Mesothelial cell of epicardium (in vitro differentiated cells): ENCODE measurements around the gene PNLIP. TPM values are rescaled to one million over a fixed set of nuclear protein-coding genes. Genes with fewer than 3 reads are reported as not detected.

Experiments
- DNase-seq, 2 experiments: peaks; one replicate each; pipeline ENCODE4 v3.0.0; 2021; ENCODE audit warnings: low spot score in 2 of 2; ENCODE audit not compliant: unreplicated experiment in 2 of 2
- H3K27ac Mint-ChIP-seq: 2 replicates; pipeline ENCODE4 v1.8.0; 2021; ENCODE audit warnings: mixed read lengths
- H3K27me3 Mint-ChIP-seq: 2 replicates; pipeline ENCODE4 v1.8.0; 2021; ENCODE audit warnings: low read depth, mixed read lengths
- H3K36me3 Mint-ChIP-seq: 2 replicates; pipeline ENCODE4 v1.8.0; 2021; ENCODE audit warnings: mixed read lengths
- H3K4me1 Mint-ChIP-seq: 2 replicates; pipeline ENCODE4 v1.8.0; 2021; ENCODE audit warnings: mixed read lengths
- H3K4me3 Mint-ChIP-seq: 2 replicates; pipeline ENCODE4 v1.8.0; 2021; ENCODE audit warnings: mild to moderate bottlenecking, moderate library complexity, mixed read lengths
- H3K9me3 Mint-ChIP-seq: 2 replicates; pipeline ENCODE4 v1.8.0; 2021; ENCODE audit warnings: mixed read lengths
- CTCF ChIP-seq: fragments of 200-600 bp; sonication (generic); IDR thresholded peaks from one replicate; pipeline ENCODE4 v1.5.0; 2021; ENCODE audit warnings: antibody characterized with exemption; ENCODE audit not compliant: unreplicated experiment
- total RNA-seq: library from RNA; stranded (reverse); gene quantifications from 3 replicates; pipeline ENCODE4 v1.2.1, GENCODE V29; 2021

The PNLIP gene
- total RNA-seq, 1 donor from 2014 or later: not detected

GRCh38 chr10:116540814-116541213 lies 4.9 kb upstream of the PNLIP start:
- no peak for TF ChIP-seq CTCF
- H3K4me1 Mint-ChIP-seq: no peaks in the 10 kb centered on the region
- DNase-seq: no peak
- H3K27me3 Mint-ChIP-seq: peaks cover 7% of the 10 kb centered on the region
- no peak overlapping the region for H3K4me3 Mint-ChIP-seq
- peaks cover 21% of the 10 kb centered on the region for H3K9me3 Mint-ChIP-seq
- H3K27ac Mint-ChIP-seq: no peak overlapping the region
- H3K36me3 Mint-ChIP-seq: no peaks in the 10 kb centered on the region

GRCh38 chr10:116542007-116542677 lies 3.6 kb upstream of the PNLIP start:
- no peak for TF ChIP-seq CTCF
- Mint-ChIP-seq H3K27me3 (peaks cover 12% of the 10 kb centered on the region), H3K4me1 (no peaks in the 10 kb centered on the region), H3K27ac (no peak overlapping the region), H3K36me3 (no peaks in the 10 kb centered on the region), H3K4me3 (no peak overlapping the region), H3K9me3 (peaks cover 13% of the 10 kb centered on the region)
- DNase-seq: no peak

- no peaks in the 10 kb centered on the region for H3K36me3 Mint-ChIP-seq
- no peak for TF ChIP-seq CTCF
These were observed 609 bp upstream of the PNLIP start for GRCh38 chr10:116545122-116545521.

GRCh38 chr10:116548301-116548700 lies 2.6 kb downstream of the PNLIP start:
- no peaks in the 10 kb centered on the region for H3K9me3 Mint-ChIP-seq
- TF ChIP-seq CTCF: no peak
- no peak for DNase-seq
- no peak overlapping the region for H3K4me3 Mint-ChIP-seq
- H3K27ac Mint-ChIP-seq: no peak overlapping the region
- H3K4me1 Mint-ChIP-seq: no peaks in the 10 kb centered on the region
- H3K27me3 Mint-ChIP-seq: peaks cover 8% of the 10 kb centered on the region
- H3K36me3 Mint-ChIP-seq: no peaks in the 10 kb centered on the region

More at GRCh38 chr10:116545122-116545521, 609 bp upstream of the PNLIP start:
- DNase-seq: no peak
- H3K4me3 Mint-ChIP-seq: no peak overlapping the region
- peaks cover 10% of the 10 kb centered on the region for H3K27me3 Mint-ChIP-seq
- H3K4me1 Mint-ChIP-seq: no peaks in the 10 kb centered on the region
- no peak overlapping the region for H3K27ac Mint-ChIP-seq
- H3K9me3 Mint-ChIP-seq: peaks cover 4% of the 10 kb centered on the region

GRCh38 chr10:116553378-116553980 lies 7.7 kb downstream of the PNLIP start:
- Mint-ChIP-seq H3K27me3 (peaks cover 23% of the 10 kb centered on the region), H3K9me3 (no peaks in the 10 kb centered on the region), H3K27ac (no peak overlapping the region), H3K4me3 (no peak overlapping the region), H3K36me3 (no peaks in the 10 kb centered on the region), H3K4me1 (no peaks in the 10 kb centered on the region)
- no peak for TF ChIP-seq CTCF
- no peak for DNase-seq
